ENCODE measurements around the gene CAPN10.

The CAPN10 gene

DNA sequence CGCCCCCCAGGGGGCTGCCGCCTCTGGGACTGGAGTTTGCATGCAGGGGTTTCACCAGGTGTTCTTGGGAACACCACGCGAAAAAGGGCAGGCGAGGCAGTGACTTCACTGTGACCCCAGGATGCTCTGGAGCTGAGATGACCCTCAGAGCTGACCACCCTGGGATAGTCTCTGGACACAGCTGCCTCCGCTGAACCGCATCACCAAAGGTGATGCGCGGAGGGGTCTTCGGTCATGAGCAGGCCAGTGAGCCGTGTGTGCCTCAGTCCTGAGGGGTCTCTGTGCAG lies 56.2 kb downstream of the CAPN10 start:
- DNase-seq = no peak

DNA sequence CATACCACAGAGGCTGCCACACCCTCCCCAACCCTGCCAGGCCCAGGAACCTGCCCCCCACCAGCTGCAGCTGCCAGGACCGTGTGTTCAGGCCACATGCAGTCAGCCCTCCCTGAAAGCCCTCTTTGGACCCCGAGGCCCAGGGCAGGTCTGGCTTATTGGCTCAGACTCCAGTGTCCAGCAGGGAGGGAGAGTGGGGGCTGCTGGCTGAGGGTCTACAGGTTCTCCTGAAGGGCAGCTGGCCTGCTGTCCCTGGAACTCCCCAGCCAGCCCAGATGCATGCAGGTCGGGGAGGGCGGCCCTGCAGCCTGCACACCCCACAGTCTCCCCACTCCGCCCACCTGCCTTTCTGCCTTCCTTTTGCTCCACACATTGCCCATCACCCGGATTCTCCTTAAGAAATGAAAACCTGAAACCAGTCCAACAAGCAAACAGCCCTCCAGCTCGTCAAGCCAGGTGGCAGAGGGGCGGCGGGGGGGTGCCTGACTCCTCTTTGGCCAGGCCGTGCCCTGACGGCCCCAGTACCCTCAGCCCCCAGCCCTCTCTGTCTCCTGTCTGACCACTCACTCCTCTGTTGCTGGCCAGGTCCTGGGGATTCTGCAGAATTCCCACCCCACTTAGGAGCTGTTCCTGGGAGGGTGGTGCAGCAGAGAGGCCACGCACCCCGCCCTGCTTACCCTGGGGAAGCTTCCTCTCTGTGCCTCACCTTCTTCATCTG lies 56.7 kb downstream of the CAPN10 start:
- DNase-seq = no peak

- DNase-seq = no peak
These were observed 57.2 kb downstream of the CAPN10 start for GRCh38 chr2:240643811-240644150.

- DNase-seq = no peak
These were observed 57.7 kb downstream of the CAPN10 start for GRCh38 chr2:240644171-240644651.

DNA sequence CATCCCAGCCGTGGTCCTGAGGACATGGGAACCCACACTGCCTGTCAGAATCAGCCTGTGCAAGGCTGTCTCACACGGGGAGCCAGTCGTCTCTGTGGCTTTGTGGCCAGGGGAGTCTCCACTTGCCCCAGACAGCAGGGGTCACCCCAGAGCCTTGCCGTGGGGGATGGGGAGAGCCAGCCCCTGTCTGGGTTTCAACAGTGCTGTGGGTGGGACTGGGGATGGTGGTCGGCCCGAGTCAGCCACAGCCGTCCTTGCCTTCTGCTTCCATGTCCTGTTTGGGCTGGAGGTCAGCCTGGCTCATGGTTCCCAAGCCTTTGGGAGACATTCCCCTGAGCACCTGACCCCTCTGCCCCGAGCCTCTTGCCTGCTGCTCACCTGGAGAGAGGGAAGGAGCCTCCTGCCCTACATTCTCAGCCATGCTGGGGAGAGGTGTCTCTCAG lies 58.3 kb downstream of the CAPN10 start:
- DNase-seq = no peak

DNA sequence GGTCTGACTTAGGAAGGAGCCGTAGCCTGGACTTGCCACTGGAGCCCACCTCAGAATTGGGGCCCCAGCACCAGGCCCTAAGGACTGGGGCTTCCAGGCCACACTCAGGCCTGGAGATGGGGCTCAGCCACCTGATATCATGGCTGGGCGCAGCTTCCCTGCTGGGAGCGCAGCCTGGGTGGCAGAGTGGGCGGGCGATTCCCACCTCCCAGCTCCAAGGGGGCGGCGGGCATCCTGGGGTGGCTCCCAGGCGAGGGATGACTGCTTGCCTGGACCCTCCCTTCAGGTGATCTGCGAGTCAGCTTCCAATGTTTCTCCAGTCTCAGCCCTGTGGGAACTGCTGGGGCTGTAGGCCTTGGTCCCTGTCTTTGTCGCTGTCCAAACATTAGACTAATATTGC lies 58.8 kb downstream of the CAPN10 start:
- no peak for DNase-seq

DNA sequence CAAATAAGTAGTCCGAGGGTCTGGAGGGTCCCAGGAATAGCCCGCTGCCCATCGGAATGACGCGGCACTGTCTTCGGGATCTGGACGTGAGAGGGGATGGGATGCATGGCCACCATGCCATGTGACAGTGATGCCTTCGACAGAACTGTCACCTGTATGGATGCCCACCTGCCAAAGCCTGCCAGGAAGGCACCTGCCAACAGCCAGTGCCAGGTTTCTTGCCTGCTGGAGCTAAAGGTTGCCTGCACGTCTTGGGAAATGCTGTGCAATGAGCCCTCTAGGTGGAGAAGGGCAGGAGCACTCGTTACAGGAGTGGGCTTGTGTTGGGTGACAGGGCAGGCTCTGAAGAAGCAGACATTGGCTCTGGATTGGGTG lies 59.3 kb downstream of the CAPN10 start:
- DNase-seq = no peak

- no peak for DNase-seq
These were observed 59.8 kb downstream of the CAPN10 start for GRCh38 chr2:240646176-240646899.

GRCh38 chr2:240646900-240647502 lies 60.5 kb downstream of the CAPN10 start:
- no peak for DNase-seq

DNA sequence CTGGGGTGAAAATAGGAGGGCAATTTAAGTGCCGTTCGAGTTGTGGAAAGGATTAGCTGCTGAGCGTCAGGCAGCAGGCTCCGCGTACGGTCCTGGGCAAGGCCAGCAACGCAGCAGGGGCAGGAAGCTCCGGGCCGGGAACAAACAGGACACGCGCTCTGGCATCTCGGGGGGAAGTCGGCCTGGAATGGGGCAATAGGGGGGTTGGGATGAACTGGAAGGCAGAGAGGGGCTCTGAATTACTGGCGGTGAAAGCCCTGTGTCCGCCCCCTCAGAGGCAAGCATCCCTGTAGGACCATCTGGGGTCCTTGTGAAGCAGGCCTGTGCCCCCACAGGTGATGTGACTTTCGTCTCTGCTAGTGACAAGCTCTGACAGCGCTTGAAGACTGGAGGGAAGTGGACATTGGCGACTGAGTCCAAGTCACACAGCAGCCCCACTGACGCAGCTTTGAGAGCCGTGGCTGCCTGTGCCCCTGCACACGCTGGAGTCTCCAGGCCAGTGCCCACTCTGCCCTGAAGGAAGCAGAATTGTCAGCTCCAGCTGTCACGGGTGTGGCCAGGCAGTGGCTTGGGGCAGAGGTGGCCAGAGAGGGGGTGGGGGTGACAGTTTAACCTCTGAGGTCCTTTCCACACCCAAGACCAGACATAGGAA lies 61.1 kb downstream of the CAPN10 start:
- DNase-seq = no peak

- DNase-seq = no peak
These were observed 61.7 kb downstream of the CAPN10 start for GRCh38 chr2:240648155-240648649.

All from NCI-H1694 (cell line).